Activated T-helper 1 cell treated with anti-CD3 and anti-CD28 coated beads, Interleukin-12 subunit alpha, Interleukin-12 subunit beta, Interleukin-2, Interleukin-4 antibody, amounts not matched to agents 30 ng/mL and 10 ng/mL and 1 ng/mL, durations not matched to agents 14 hours and 24 hours and 36 hours (primary cell): Measurements from ENCODE around the gene LRBA. TPM values are rescaled to one million over a fixed set of nuclear protein-coding genes. Genes with fewer than 3 reads are reported as not detected.

Experiments
- DNase-seq: peaks from one replicate; pipeline ENCODE4 v3.0.0; 2021; ENCODE audit warnings: low spot score
- H3K27ac Mint-ChIP-seq: one replicate; pipeline ENCODE4 v1.8.0; 2021; ENCODE audit warnings: mild to moderate bottlenecking, mixed read lengths
- H3K27me3 Mint-ChIP-seq: one replicate; pipeline ENCODE4 v1.8.0; 2022; ENCODE audit warnings: mild to moderate bottlenecking, moderate library complexity, mixed read lengths; ENCODE audit not compliant: insufficient read depth
- H3K36me3 Mint-ChIP-seq: one replicate; pipeline ENCODE4 v1.8.0; 2021; ENCODE audit warnings: low read depth, mixed read lengths
- H3K4me1 Mint-ChIP-seq: one replicate; pipeline ENCODE4 v1.8.0; 2021; ENCODE audit warnings: low read depth, mixed read lengths
- H3K4me3 Mint-ChIP-seq: one replicate; pipeline ENCODE4 v1.8.0; 2021; ENCODE audit warnings: mild to moderate bottlenecking, moderate library complexity, mixed read lengths
- H3K9me3 Mint-ChIP-seq: one replicate; pipeline ENCODE4 v1.8.0; 2021; ENCODE audit warnings: mixed read lengths
- intact Hi-C: fragments of 100-400 bp; cut with micrococcal nuclease; formaldehyde crosslinking; loops from one replicate; pipeline ENCODE4 v1.15.1; 2024
- total RNA-seq: library from RNA; stranded (reverse); gene quantifications from 2 replicates; pipeline ENCODE4 v1.2.3, GENCODE V29; 2022

Gene LRBA
- total RNA-seq, 1 donor from 2014 or later = 54.2 TPM

GRCh38 chr4:150584111-150584915 is 430.8 kb downstream of the LRBA start:
- H3K27ac Mint-ChIP-seq = no peak overlapping the region

DNA sequence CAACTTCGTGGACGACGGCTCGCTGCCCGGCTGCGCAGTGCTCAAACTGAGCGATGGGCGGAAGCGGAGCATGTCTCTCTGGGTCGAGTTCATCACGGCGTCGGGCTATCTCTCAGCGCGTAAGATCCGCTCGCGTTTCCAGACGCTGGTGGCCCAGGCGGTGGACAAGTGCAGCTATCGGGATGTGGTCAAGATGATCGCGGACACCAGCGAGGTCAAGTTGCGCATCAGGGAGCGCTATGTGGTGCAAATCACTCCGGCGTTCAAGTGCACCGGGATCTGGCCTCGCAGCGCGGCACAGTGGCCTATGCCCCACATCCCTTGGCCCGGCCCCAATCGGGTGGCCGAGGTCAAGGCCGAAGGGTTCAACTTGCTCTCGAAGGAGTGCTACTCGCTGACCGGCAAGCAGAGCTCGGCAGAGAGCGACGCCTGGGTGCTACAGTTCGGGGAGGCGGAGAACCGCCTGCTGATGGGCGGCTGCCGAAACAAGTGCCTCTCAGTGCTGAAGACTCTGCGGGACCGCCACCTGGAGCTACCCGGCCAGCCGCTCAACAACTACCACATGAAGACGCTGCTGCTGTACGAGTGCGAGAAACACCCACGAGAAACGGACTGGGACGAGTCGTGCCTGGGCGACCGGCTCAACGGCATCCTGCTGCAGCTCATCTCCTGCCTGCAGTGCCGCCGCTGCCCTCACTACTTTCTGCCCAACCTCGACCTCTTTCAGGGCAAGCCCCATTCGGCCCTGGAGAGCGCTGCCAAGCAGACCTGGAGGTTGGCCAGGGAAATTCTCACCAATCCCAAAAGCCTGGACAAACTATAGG is 431.6 kb downstream of the LRBA start:
- Mint-ChIP-seq H3K4me1 (no peaks in the 10 kb centered on the region), H3K4me3 (no peak overlapping the region), H3K27me3 (no peaks in the 10 kb centered on the region), H3K27ac (no peak overlapping the region), H3K9me3 (no peaks in the 10 kb centered on the region), H3K36me3 (peaks cover 23% of the 10 kb centered on the region)
- intact Hi-C loops = no loop called here
- no peak for DNase-seq

More at GRCh38 chr4:150584111-150584915, 430.8 kb downstream of the LRBA start:
- Mint-ChIP-seq H3K4me3 (no peak overlapping the region), H3K9me3 (no peaks in the 10 kb centered on the region), H3K27me3 (no peaks in the 10 kb centered on the region), H3K36me3 (peaks cover 20% of the 10 kb centered on the region), H3K4me1 (no peaks in the 10 kb centered on the region)
- no peak for DNase-seq
- intact Hi-C loops = no loop called here

DNA sequence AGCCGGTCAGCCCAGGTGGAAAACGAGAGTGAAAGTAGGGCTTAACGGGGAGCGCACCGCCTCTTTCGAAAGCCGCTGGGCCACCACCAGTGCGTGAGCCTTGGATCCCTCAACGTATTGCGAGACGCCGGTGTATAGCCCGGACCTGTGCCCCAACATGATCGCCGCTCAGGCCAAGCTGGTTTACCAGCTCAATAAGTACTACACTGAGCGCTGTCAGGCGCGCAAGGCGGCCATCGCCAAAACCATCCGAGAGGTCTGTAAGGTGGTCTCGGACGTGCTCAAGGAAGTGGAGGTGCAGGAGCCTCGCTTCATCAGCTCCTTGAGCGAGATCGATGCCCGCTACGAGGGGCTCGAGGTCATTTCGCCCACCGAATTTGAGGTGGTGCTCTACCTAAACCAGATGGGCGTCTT is 432.2 kb downstream of the LRBA start:
- Mint-ChIP-seq H3K4me3 (no peak overlapping the region), H3K27ac (no peak overlapping the region), H3K4me1 (no peaks in the 10 kb centered on the region), H3K9me3 (no peaks in the 10 kb centered on the region), H3K36me3 (peaks cover 23% of the 10 kb centered on the region), H3K27me3 (no peaks in the 10 kb centered on the region)
- no peak for DNase-seq
- intact Hi-C loops = no loop called here

GRCh38 chr4:150582146-150582872 is 432.8 kb downstream of the LRBA start, which contains the start of gene MAB21L2:
Gene MAB21L2 (plus strand): TSS chr4:150582151. CDS start chr4:150583030, 879 bp downstream.
- DNase-seq = no peak
- Mint-ChIP-seq H3K27me3 (no peaks in the 10 kb centered on the region), H3K9me3 (no peaks in the 10 kb centered on the region), H3K4me3 (no peak within 1 kb of the TSS), H3K36me3 (peaks cover 23% of the 10 kb centered on the region), H3K4me1 (no peaks in the 10 kb centered on the region), H3K27ac (no peak within 1 kb of the TSS)
- intact Hi-C loops = no loop called here

DNA sequence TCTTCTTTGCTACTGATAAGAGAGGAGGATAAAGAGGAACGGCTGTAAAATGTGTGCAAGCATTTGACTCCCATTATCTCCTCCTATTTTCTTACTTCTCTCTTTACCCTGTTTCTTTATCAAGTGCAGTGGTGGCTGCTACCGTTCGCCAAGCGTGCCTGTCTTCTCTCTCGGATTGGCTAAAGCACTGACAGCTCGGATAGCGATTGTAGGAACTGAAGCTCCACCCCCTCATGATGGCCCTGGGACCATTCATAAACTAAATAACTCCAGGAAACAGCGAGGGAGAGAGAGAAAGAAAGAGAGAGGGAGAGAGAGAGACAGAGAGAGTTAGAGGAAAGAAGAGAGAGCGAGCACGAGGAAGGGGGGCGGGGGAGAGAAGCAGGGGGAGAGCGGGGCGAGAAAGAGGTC is 433.4 kb downstream of the LRBA start:
- Mint-ChIP-seq H3K9me3 (no peaks in the 10 kb centered on the region), H3K4me3 (no peak overlapping the region), H3K27ac (no peak overlapping the region), H3K4me1 (no peaks in the 10 kb centered on the region), H3K36me3 (peaks cover 23% of the 10 kb centered on the region), H3K27me3 (no peaks in the 10 kb centered on the region)
- DNase-seq = no peak
- intact Hi-C loops = no loop called here

- DNase-seq = no peak
- H3K27me3 Mint-ChIP-seq = no peaks in the 10 kb centered on the region
- intact Hi-C loops = no loop called here
- H3K9me3 Mint-ChIP-seq = no peaks in the 10 kb centered on the region
- no peaks in the 10 kb centered on the region for H3K4me1 Mint-ChIP-seq
- no peak overlapping the region for H3K27ac Mint-ChIP-seq
- no peak overlapping the region for H3K4me3 Mint-ChIP-seq
- H3K36me3 Mint-ChIP-seq = peaks cover 19% of the 10 kb centered on the region
Observed at GRCh38 chr4:150581056-150581605, 434.0 kb downstream of the LRBA start.

- no peak for DNase-seq
- Mint-ChIP-seq H3K4me3 (no peak overlapping the region), H3K27me3 (no peaks in the 10 kb centered on the region), H3K27ac (no peak overlapping the region), H3K9me3 (no peaks in the 10 kb centered on the region), H3K4me1 (no peaks in the 10 kb centered on the region), H3K36me3 (peaks cover 19% of the 10 kb centered on the region)
- intact Hi-C loops = no loop called here
Observed at GRCh38 chr4:150580306-150580705, 434.8 kb downstream of the LRBA start.

DNA sequence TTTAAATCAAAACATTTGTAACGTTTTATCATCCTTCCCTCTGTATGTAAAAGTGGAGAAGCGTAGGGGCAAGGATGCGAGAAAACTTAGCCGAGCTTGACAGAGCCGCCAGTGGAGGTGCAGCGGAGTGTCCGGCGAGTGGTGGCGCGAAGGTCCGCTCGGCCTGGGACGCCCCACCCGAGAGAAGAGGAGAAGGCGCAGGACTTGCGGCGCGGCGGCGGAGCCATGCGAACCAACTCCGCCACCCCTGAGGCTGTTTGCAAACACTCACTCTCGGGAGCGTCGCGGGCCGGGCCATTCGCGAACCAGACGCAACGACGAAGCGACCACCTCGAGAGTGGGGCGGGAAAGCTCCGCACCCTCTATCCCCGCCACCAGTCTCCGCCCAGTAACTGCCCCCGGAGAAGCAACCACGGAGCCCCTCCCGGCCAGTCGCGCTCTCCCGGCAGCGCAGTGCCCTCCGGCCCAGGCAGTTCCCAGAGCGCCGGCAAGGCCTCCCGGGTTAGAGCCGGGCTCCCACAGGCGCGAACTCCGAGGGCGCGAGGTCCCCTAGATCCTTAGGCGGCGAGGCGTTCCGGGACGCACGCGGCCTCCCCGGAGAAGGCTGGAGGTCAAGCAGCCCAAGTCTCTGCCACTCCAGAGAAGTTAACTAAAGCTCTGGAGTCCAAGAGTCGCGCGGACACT is 435.4 kb downstream of the LRBA start:
- Mint-ChIP-seq H3K9me3 (no peaks in the 10 kb centered on the region), H3K27ac (no peak overlapping the region), H3K27me3 (no peaks in the 10 kb centered on the region), H3K4me3 (no peak overlapping the region), H3K4me1 (no peaks in the 10 kb centered on the region), H3K36me3 (peaks cover 19% of the 10 kb centered on the region)
- intact Hi-C loops = no loop called here
- DNase-seq = no peak

DNA sequence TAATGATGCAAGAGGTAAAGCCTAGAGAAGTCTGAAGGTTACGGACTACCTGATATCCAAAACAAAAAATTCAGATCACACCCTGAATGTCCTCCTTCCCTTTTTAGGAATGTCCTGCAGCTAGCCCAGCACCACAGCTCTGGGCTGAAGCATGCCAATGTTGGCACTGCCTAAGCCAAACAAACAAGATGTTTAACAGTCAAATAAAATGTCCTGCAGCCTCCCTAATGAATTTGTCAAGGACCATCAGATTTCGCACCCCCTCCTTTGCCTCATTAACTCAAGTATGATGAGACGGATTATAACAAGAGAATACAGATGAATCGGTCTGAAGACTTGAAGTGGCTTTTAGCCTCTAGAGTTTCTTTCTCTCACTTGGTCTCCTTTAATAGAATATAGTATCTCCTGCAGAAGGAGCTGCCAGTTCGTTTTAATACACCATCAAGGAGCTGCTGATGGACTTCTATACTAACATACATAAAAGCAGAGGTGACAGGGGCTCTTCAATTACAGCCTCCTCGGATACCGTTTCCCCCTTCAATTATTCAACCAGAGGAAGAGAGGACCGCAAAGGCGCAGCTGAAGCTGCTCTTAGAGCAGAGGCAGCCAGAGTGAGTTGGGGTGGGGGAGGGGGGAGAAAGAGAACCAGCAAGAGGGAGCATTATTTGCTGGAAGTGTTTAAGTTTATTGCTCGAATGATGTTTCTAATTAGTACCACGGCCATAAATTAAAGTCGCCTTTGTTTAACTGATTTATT is 436.2 kb downstream of the LRBA start:
- Mint-ChIP-seq H3K9me3 (no peaks in the 10 kb centered on the region), H3K36me3 (peaks cover 17% of the 10 kb centered on the region), H3K27me3 (no peaks in the 10 kb centered on the region), H3K27ac (no peak overlapping the region), H3K4me3 (no peak overlapping the region), H3K4me1 (no peaks in the 10 kb centered on the region)
- intact Hi-C loops = no loop called here
- DNase-seq = no peak

- Mint-ChIP-seq H3K4me3 (no peak overlapping the region), H3K4me1 (peaks cover 6% of the 10 kb centered on the region), H3K27ac (no peak overlapping the region), H3K9me3 (no peaks in the 10 kb centered on the region), H3K36me3 (peaks cover 10% of the 10 kb centered on the region), H3K27me3 (no peaks in the 10 kb centered on the region)
- no peak for DNase-seq
- intact Hi-C loops = no loop called here
Observed at GRCh38 chr4:150577796-150578195, 437.3 kb downstream of the LRBA start.

- no peaks in the 10 kb centered on the region for H3K27me3 Mint-ChIP-seq
- no peaks in the 10 kb centered on the region for H3K9me3 Mint-ChIP-seq
- H3K4me3 Mint-ChIP-seq = no peak overlapping the region
Observed at GRCh38 chr4:150574678-150575077, 440.4 kb downstream of the LRBA start.

More at GRCh38 chr4:150574678-150575077, 440.4 kb downstream of the LRBA start:
- intact Hi-C loops = loop anchor here (5.0 kb wide), 1 partner anchor 57 kb away; no protein-coding TSS in a partner anchor
- DNase-seq = no peak
- Mint-ChIP-seq H3K36me3 (peaks cover 3% of the 10 kb centered on the region), H3K4me1 (peaks cover 6% of the 10 kb centered on the region), H3K27ac (no peak overlapping the region)
